Thyroid gland (tissue), 4 donors: ENCODE results near the gene NOM1. TPM values are rescaled to one million over a fixed set of nuclear protein-coding genes. Genes with fewer than 3 reads are reported as not detected.
A peak's percentile ranks its signal among the peaks of the same experiment; 100 is the strongest.
"Not testable (repeated sequence)": the region's sequence is repeated elsewhere in the genome, so short reads cannot be mapped to it uniquely, and the experiment has no call there.

Experiments
- DNase-seq, 2 donors: peaks; one replicate each; pipeline ENCODE4 v3.0.0-alpha.2; 2019
- H3K27ac ChIP-seq, 3 donors: fragments of 200-600 bp; sonication (generic); 1 replicate in 2 of 3; 2 replicates in 1 of 3; pipeline ENCODE4 v1.5.1; 2016 to 2019; ENCODE audit warnings: mild to moderate bottlenecking in 1 of 3, moderate library complexity in 1 of 3
- H3K27me3 ChIP-seq: fragments of 200-600 bp; sonication (generic); one replicate; pipeline ENCODE4 v1.5.1; 2019
- H3K36me3 ChIP-seq, 2 donors: fragments of 200-600 bp; sonication (generic); one replicate each; pipeline ENCODE4 v1.5.1; 2016 to 2019
- H3K4me1 ChIP-seq, 2 donors: fragments of 200-600 bp; sonication (generic); one replicate each; pipeline ENCODE4 v1.5.1; 2017 to 2019
- H3K4me3 ChIP-seq, 3 donors: fragments of 200-600 bp; sonication (generic); replicated peaks in 1 of 3; 1 replicate in 2 of 3; 2 replicates in 1 of 3; pipeline ENCODE4 v1.5.1; 2016; ENCODE audit warnings: mild to moderate bottlenecking in 1 of 3
- H3K9me3 ChIP-seq: fragments of 200-600 bp; sonication (generic); one replicate; pipeline ENCODE4 v1.5.1; 2017
- CTCF ChIP-seq, 6 experiments: fragments of 200-600 bp in 3 of 6; fragments of 450-650 bp in 3 of 6; sonication (generic) in 3 of 6; IDR thresholded peaks; one replicate each; pipeline ENCODE4 v1.5.1; 2016 to 2019; ENCODE audit warnings: antibody characterized with exemption in 6 of 6, mild to moderate bottlenecking in 2 of 6, inconsistent platforms in 1 of 6, moderate library complexity in 1 of 6
- POLR2A ChIP-seq, 2 donors: fragments of 450-650 bp; IDR thresholded peaks; one replicate each; pipeline ENCODE4 v1.6.1; 2017; ENCODE audit warnings: antibody characterized with exemption in 2 of 2, mild to moderate bottlenecking in 2 of 2, moderate library complexity in 1 of 2
- WGBS, 2 donors: methylation state at CpG; one replicate each; pipeline ENCODE4 v1.1.5; 2017; 5-methylcytosine and 5-hydroxymethylcytosine counted together
- intact Hi-C: fragments of 100-400 bp; cut with DNase I; formaldehyde crosslinking; loops from one replicate; pipeline ENCODE4 v1.15.1; 2023
- total RNA-seq, 4 donors: library from RNA; depleted of rRNA; stranded (reverse); fragments of >200 nt; gene quantifications; one replicate each; pipeline ENCODE4 v1.2.3, GENCODE V29; 2016

Gene NOM1
- total RNA-seq, 4 donors from 2014 or later, result 11.2 to 25.7 (median 16.8) TPM

- Histone ChIP-seq H3K4me1 (peaks cover 0 to 7% of the 10 kb centered on the region in 2 donors), H3K27me3 (no peaks in the 10 kb centered on the region), H3K36me3 (no peaks in the 10 kb centered on the region), H3K27ac (no peak overlapping the region), H3K4me3 (no peak overlapping the region), H3K9me3 (no peaks in the 10 kb centered on the region)
- DNase-seq, result no peak
- TF ChIP-seq POLR2A (IDR thresholded peaks at IDR 0.05) (no peak), CTCF (IDR thresholded peaks at IDR 0.05) (no peak)
- intact Hi-C loops, result no loop called here
- WGBS, 2 donors, result 60 to 62% methylated on average over 8 to 9 of the region's 9 CpGs
These were observed 4.6 kb upstream of the NOM1 start for GRCh38 chr7:156944876-156945275.

GRCh38 chr7:156947120-156947843 is 2.2 kb upstream of the NOM1 start:
- TF ChIP-seq CTCF (IDR thresholded peaks at IDR 0.05) (no peak), POLR2A (IDR thresholded peaks at IDR 0.05) (no peak)
- Histone ChIP-seq H3K4me3 (no peak overlapping the region), H3K4me1 (peaks cover 16 to 26% of the 10 kb centered on the region in 2 donors), H3K9me3 (no peaks in the 10 kb centered on the region), H3K36me3 (no peaks in the 10 kb centered on the region), H3K27me3 (no peaks in the 10 kb centered on the region), H3K27ac (no peak overlapping the region)
- intact Hi-C loops, result no loop called here
- 63 to 64% methylated on average over 12 of the region's 12 CpGs for WGBS, 2 donors
- DNase-seq, result no peak

- H3K27me3 ChIP-seq, result no peaks in the 10 kb centered on the region
- 92% methylated on average over 12 of the region's 12 CpGs for WGBS, 2 donors
- no peak for DNase-seq
- TF ChIP-seq POLR2A (IDR thresholded peaks at IDR 0.05) (no peak), CTCF (IDR thresholded peaks at IDR 0.05) (no peak)
- no peak overlapping the region for H3K27ac ChIP-seq
- no peaks in the 10 kb centered on the region for H3K9me3 ChIP-seq
- intact Hi-C loops, result no loop called here
- H3K4me1 ChIP-seq, result peaks cover 16 to 26% of the 10 kb centered on the region in 2 donors
- peaks cover 0 to 3% of the 10 kb centered on the region in 2 donors for H3K36me3 ChIP-seq
- no peak overlapping the region for H3K4me3 ChIP-seq
These were observed 1.2 kb upstream of the NOM1 start for GRCh38 chr7:156948361-156948760.

- Histone ChIP-seq H3K4me1 (peaks cover 16 to 26% of the 10 kb centered on the region in 2 donors), H3K9me3 (no peaks in the 10 kb centered on the region)
- intact Hi-C loops, result no loop called here
These were observed 908 bp downstream of the NOM1 start for GRCh38 chr7:156950381-156950858.

GRCh38 chr7:156953215-156953614 is 3.7 kb downstream of the NOM1 start:
- H3K36me3 ChIP-seq, result peaks cover 24 to 30% of the 10 kb centered on the region in 2 donors
- H3K27me3 ChIP-seq, H3K9me3 ChIP-seq, DNase-seq, intact Hi-C loops, H3K27ac ChIP-seq, H3K4me3 ChIP-seq: not testable (repeated sequence)
- 91 to 93% methylated on average over 12 of the region's 12 CpGs for WGBS, 2 donors
- H3K4me1 ChIP-seq, result peaks cover 16 to 26% of the 10 kb centered on the region in 2 donors

More at GRCh38 chr7:156950381-156950858, 908 bp downstream of the NOM1 start:
- DNase-seq, result no peak
- no peaks in the 10 kb centered on the region for H3K27me3 ChIP-seq
- peak overlapping the region; percentile 64 to 96 (median 70) for H3K4me3 ChIP-seq
- no peak overlapping the region for H3K27ac ChIP-seq
- WGBS, 2 donors, result 2 to 4% methylated on average over 21 of the region's 21 CpGs
- H3K36me3 ChIP-seq, result peaks cover 9 to 21% of the 10 kb centered on the region in 2 donors
- TF ChIP-seq CTCF (IDR thresholded peaks at IDR 0.05) (no peak), POLR2A (IDR thresholded peaks at IDR 0.05) (no peak)
